PC-9 (cell line): Measurements from ENCODE around the gene C17orf107. TPM values are rescaled to one million over a fixed set of nuclear protein-coding genes. Genes with fewer than 3 reads are reported as not detected.
A peak's percentile ranks its signal among the peaks of the same experiment; 100 is the strongest.

ENCODE experiments used
- BruUV-seq: library from RNA; stranded (reverse); fragments of 400-500 nt; replicated peaks from 2 replicates; lab custom pipeline; 2021; lab: Mats Ljungman, UMichigan
- CTCF ChIA-PET: fragments of 300-600 bp; sonication (Branson Sonifier 250); formaldehyde crosslinking; loops from one replicate; lab custom pipeline; 2022; ENCODE audit warnings: antibody characterized with exemption; lab: Charles Lee
- POLR2A ChIA-PET: fragments of 300-600 bp; sonication (Branson Sonifier 250); formaldehyde crosslinking; loops from one replicate; lab custom pipeline; 2022; ENCODE audit warnings: antibody characterized with exemption; ENCODE audit not compliant: unreplicated experiment; lab: Charles Lee
- DNase-seq, 2 experiments: peaks; one replicate each; pipeline versions ENCODE4 v3.0.0 to v3.0.0-alpha.2; 2015 to 2022; ENCODE audit warnings: mixed read lengths in 1 of 2
- H2AFZ ChIP-seq: fragments of 200-600 bp; sonication (generic); 2 replicates; pipeline ENCODE4 v1.8.1; 2017; ENCODE audit warnings: antibody characterized with exemption
- H3F3A ChIP-seq: fragments of 200-600 bp; sonication (generic); 2 replicates; pipeline ENCODE4 v1.8.1; 2017; ENCODE audit warnings: antibody characterized with exemption, mild to moderate bottlenecking, low read depth; ENCODE audit not compliant: insufficient read depth
- H3K27ac ChIP-seq: fragments of 200-600 bp; sonication (generic); 2 replicates; pipeline ENCODE4 v1.6.1; 2016; ENCODE audit warnings: mixed run types
- H3K27me3 ChIP-seq: fragments of 200-600 bp; sonication (generic); 2 replicates; pipeline ENCODE4 v1.6.1; 2016; ENCODE audit warnings: low read depth, mixed run types; ENCODE audit not compliant: insufficient read depth
- H3K36me3 ChIP-seq: fragments of 200-600 bp; sonication (generic); 2 replicates; pipeline ENCODE4 v1.6.1; 2016; ENCODE audit warnings: low read depth, mixed run types
- H3K4me1 ChIP-seq: fragments of 200-600 bp; sonication (generic); replicated peaks from 2 replicates; pipeline ENCODE4 v1.6.1; 2016; ENCODE audit warnings: mixed run types; ENCODE audit not compliant: insufficient read depth
- H3K4me2 ChIP-seq: fragments of 200-600 bp; sonication (generic); 2 replicates; pipeline ENCODE4 v1.6.1; 2017; ENCODE audit warnings: mixed run types
- H3K4me3 ChIP-seq: fragments of 200-600 bp; sonication (generic); 2 replicates; pipeline ENCODE4 v1.6.1; 2016; ENCODE audit warnings: mixed run types
- H3K79me2 ChIP-seq: fragments of 200-600 bp; sonication (generic); 2 replicates; pipeline ENCODE4 v1.6.1; 2017; ENCODE audit warnings: low read depth, mixed run types
- H3K9me2 ChIP-seq: fragments of 200-600 bp; sonication (generic); 2 replicates; pipeline ENCODE4 v1.8.1; 2017; ENCODE audit warnings: mild to moderate bottlenecking; ENCODE audit not compliant: insufficient read depth
- H3K9me3 ChIP-seq: fragments of 200-600 bp; sonication (generic); 2 replicates; pipeline ENCODE4 v1.8.1; 2016; ENCODE audit warnings: low read depth; ENCODE audit not compliant: insufficient read depth
- H4K20me1 ChIP-seq: fragments of 200-600 bp; sonication (generic); 2 replicates; pipeline ENCODE4 v1.8.1; 2017; ENCODE audit not compliant: insufficient read depth
- CTCF ChIP-seq: fragments of 200-600 bp; sonication (generic); conservative IDR thresholded peaks from 2 replicates; pipeline ENCODE4 v1.6.1; 2017; ENCODE audit warnings: mixed run types, antibody characterized with exemption, mild to moderate bottlenecking, moderate library complexity
- EZH2 ChIP-seq: fragments of 200-600 bp; sonication (generic); IDR thresholded peaks from 2 replicates; pipeline ENCODE4 v1.8.0; 2017; ENCODE audit warnings: antibody characterized with exemption, low read depth
- intact Hi-C: fragments of 100-400 bp; cut with micrococcal nuclease; formaldehyde crosslinking; loops from one replicate; pipeline ENCODE4 v1.10.0; 2022; ENCODE audit not compliant: unreplicated experiment
- total RNA-seq: library from RNA; stranded (reverse); gene quantifications from 2 replicates; pipeline ENCODE4 v1.2.3, GENCODE V29; 2021

C17orf107 gene
- total RNA-seq, 1 experiment from 2014 or later, result 3.1 TPM

GRCh38 chr17:4942760-4943508 lies 43.6 kb downstream of the C17orf107 start:
- ChIA-PET POLR2A (no interaction called here), CTCF (no interaction called here)
- intact Hi-C loops, result loop anchor here (10.0 kb wide), 1 partner anchor 108 kb away; the partner anchor contains the start of gene MINK1
- no peak overlapping the region; the same call in 1 of the 2 replicates for H3K27ac ChIP-seq
- no peak overlapping the region for H2AFZ ChIP-seq
- H3K9me2 ChIP-seq, result no peaks in the 10 kb centered on the region
- H3F3A ChIP-seq, result peaks cover 86% of the 10 kb centered on the region
- H3K4me2 ChIP-seq, result no peak overlapping the region
- TF ChIP-seq CTCF (no peak), EZH2 (no peak)
- peaks cover 39% of the 10 kb centered on the region for H4K20me1 ChIP-seq
- H3K4me1 ChIP-seq, result peaks cover 43% of the 10 kb centered on the region
- BruUV-seq, result no TSS peak
- H3K9me3 ChIP-seq, result no peaks in the 10 kb centered on the region
- DNase-seq, result no peak
- no peak overlapping the region for H3K4me3 ChIP-seq
- H3K79me2 ChIP-seq, result peaks cover 88% of the 10 kb centered on the region
- H3K27me3 ChIP-seq, result no peaks in the 10 kb centered on the region
- peaks cover 34% of the 10 kb centered on the region for H3K36me3 ChIP-seq

GRCh38 chr17:4944163-4944553 lies 44.8 kb downstream of the C17orf107 start:
- Histone ChIP-seq H3K36me3 (peaks cover 34% of the 10 kb centered on the region), H3K4me3 (no peak overlapping the region), H3F3A (peaks cover 88% of the 10 kb centered on the region), H3K27me3 (no peaks in the 10 kb centered on the region), H3K4me1 (peaks cover 32% of the 10 kb centered on the region), H3K27ac (peak overlapping the region; percentile 99), H2AFZ (no peak overlapping the region), H3K4me2 (no peak overlapping the region), H3K9me3 (no peaks in the 10 kb centered on the region), H3K9me2 (no peaks in the 10 kb centered on the region), H4K20me1 (peaks cover 39% of the 10 kb centered on the region), H3K79me2 (peaks cover 80% of the 10 kb centered on the region)
- no peak for DNase-seq
- ChIA-PET POLR2A (interaction anchor here (0.8 to 1.6 kb wide), 2 partner anchors 23 to 468 kb away, joined by 3 to 7 read pairs; partner anchors contain the start of gene SPAG7), CTCF (no interaction called here)
- intact Hi-C loops, result loop anchor here (10.0 kb wide), 1 partner anchor 109 kb away; the partner anchor contains the start of gene MINK1
- BruUV-seq, result no TSS peak
- TF ChIP-seq CTCF, result no peak
- TF ChIP-seq EZH2, result no peak

GRCh38 chr17:4944554-4945175 lies 45.3 kb downstream of the C17orf107 start:
- intact Hi-C loops, result loop anchor here (1.0 to 10.0 kb wide), 2 partner anchors 23 to 110 kb away; partner anchors contain the start of genes MINK1 and SPAG7
- no peak overlapping the region for H2AFZ ChIP-seq
- H3K4me3 ChIP-seq, result no peak overlapping the region
- DNase-seq, result no peak
- H3K27ac ChIP-seq, result peak overlapping the region; percentile 99
- TF ChIP-seq EZH2 (no peak), CTCF (no peak)
- ChIA-PET POLR2A (interaction anchor here (0.5 to 1.6 kb wide), 4 partner anchors 9 to 82 kb away, joined by 3 to 8 read pairs (median 5); partner anchors contain the start of gene SPAG7), CTCF (interaction anchor here (0.7 kb wide), 1 partner anchor 613 kb away, joined by 3 read pairs; no protein-coding TSS in a partner anchor)
- BruUV-seq, result no TSS peak
- peaks cover 39% of the 10 kb centered on the region for H4K20me1 ChIP-seq
- H3F3A ChIP-seq, result peaks cover 88% of the 10 kb centered on the region
- peaks cover 78% of the 10 kb centered on the region for H3K79me2 ChIP-seq
- H3K27me3 ChIP-seq, result no peaks in the 10 kb centered on the region
- H3K9me3 ChIP-seq, result no peaks in the 10 kb centered on the region
- H3K36me3 ChIP-seq, result peaks cover 34% of the 10 kb centered on the region
- H3K4me2 ChIP-seq, result peak overlapping the region; percentile 84; the same call in 1 of the 2 replicates
- peaks cover 32% of the 10 kb centered on the region for H3K4me1 ChIP-seq
- no peaks in the 10 kb centered on the region for H3K9me2 ChIP-seq
